ENCODE measurements around the gene KRTAP4-2.

Gene KRTAP4-2

GRCh38 chr17:41131979-41132378 lies 46.0 kb downstream of the KRTAP4-2 start:
- TF ChIP-seq, protein P1, sequence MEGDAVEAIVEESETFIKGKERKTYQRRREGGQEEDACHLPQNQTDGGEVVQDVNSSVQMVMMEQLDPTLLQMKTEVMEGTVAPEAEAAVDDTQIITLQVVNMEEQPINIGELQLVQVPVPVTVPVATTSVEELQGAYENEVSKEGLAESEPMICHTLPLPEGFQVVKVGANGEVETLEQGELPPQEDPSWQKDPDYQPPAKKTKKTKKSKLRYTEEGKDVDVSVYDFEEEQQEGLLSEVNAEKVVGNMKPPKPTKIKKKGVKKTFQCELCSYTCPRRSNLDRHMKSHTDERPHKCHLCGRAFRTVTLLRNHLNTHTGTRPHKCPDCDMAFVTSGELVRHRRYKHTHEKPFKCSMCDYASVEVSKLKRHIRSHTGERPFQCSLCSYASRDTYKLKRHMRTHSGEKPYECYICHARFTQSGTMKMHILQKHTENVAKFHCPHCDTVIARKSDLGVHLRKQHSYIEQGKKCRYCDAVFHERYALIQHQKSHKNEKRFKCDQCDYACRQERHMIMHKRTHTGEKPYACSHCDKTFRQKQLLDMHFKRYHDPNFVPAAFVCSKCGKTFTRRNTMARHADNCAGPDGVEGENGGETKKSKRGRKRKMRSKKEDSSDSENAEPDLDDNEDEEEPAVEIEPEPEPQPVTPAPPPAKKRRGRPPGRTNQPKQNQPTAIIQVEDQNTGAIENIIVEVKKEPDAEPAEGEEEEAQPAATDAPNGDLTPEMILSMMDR (IDR thresholded peaks at IDR 0.05; ENCODE audit: low read length, missing control alignments) = no peak
- DNase-seq (ENCODE audit: low read depth) = no peak

More at GRCh38 chr17:41131979-41132378, 46.0 kb downstream of the KRTAP4-2 start:
- H3K4me3 ChIP-seq (replicated peaks; ENCODE audit: low read depth, low read length) = no peak overlapping the region
